AG09309 (cell line): ENCODE data around the gene PRCC.

Source experiments
- DNase-seq: peaks from one replicate; pipeline ENCODE4 v3.0.0-alpha.2; 2010; ENCODE audit warnings: low read depth
- H3K4me3 ChIP-seq: 2 replicates; pipeline ENCODE4 v1.5.1; 2011; ENCODE audit warnings: mild to moderate bottlenecking, low read depth, low read length, moderate library complexity; ENCODE audit not compliant: control insufficient read depth
- TF ChIP-seq, protein P1 (sequence below): IDR thresholded peaks from 2 replicates; pipeline ENCODE4 v1.5.1; 2011; ENCODE audit warnings: mild to moderate bottlenecking, low read depth, low read length, inconsistent platforms; ENCODE audit not compliant: insufficient read depth, control insufficient read depth; ENCODE audit errors: missing control alignments

Gene PRCC

DNA sequence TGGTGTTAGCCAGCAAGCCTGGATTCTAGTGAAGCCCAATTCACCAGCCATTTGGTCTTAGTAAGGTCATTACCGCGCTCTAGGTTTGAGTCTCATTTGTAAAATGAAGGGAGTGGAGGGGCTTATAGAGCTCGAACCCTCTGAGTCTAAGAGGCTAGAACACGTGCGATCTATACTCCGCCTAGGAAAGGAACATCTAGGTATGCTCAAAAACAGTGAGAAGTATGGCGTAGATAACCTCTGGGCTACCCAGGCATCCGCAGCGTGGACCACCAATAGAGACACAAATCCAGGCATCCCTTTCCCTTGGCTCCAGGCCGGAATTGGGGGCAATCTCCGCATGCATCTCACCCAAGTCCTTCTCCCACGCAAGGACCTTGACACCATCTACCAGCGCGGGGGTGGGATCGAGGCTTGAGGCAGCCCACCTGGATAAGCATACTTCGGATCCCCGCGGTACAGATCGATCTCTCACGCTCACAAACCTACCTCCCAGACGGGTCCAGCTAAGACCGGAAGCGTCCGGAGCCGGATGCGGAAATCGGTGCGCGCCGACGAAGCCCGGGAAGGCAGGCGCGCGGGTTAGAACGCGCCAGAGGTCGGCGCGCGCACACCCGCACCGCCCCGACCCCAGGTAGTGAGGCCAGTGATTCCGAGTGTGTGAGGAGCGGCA lies 39.3 kb upstream of the PRCC start, which contains the start of gene METTL25B:
TSS of gene METTL25B (plus strand) at position 544 of the 673 bp plus-strand sequence. CDS start 636 bp downstream, outside the sequence.
- H3K4me3 ChIP-seq: peak within 1 kb of the TSS; percentile 91
- DNase-seq: no peak
- TF ChIP-seq, protein P1, sequence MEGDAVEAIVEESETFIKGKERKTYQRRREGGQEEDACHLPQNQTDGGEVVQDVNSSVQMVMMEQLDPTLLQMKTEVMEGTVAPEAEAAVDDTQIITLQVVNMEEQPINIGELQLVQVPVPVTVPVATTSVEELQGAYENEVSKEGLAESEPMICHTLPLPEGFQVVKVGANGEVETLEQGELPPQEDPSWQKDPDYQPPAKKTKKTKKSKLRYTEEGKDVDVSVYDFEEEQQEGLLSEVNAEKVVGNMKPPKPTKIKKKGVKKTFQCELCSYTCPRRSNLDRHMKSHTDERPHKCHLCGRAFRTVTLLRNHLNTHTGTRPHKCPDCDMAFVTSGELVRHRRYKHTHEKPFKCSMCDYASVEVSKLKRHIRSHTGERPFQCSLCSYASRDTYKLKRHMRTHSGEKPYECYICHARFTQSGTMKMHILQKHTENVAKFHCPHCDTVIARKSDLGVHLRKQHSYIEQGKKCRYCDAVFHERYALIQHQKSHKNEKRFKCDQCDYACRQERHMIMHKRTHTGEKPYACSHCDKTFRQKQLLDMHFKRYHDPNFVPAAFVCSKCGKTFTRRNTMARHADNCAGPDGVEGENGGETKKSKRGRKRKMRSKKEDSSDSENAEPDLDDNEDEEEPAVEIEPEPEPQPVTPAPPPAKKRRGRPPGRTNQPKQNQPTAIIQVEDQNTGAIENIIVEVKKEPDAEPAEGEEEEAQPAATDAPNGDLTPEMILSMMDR: no peak

DNA sequence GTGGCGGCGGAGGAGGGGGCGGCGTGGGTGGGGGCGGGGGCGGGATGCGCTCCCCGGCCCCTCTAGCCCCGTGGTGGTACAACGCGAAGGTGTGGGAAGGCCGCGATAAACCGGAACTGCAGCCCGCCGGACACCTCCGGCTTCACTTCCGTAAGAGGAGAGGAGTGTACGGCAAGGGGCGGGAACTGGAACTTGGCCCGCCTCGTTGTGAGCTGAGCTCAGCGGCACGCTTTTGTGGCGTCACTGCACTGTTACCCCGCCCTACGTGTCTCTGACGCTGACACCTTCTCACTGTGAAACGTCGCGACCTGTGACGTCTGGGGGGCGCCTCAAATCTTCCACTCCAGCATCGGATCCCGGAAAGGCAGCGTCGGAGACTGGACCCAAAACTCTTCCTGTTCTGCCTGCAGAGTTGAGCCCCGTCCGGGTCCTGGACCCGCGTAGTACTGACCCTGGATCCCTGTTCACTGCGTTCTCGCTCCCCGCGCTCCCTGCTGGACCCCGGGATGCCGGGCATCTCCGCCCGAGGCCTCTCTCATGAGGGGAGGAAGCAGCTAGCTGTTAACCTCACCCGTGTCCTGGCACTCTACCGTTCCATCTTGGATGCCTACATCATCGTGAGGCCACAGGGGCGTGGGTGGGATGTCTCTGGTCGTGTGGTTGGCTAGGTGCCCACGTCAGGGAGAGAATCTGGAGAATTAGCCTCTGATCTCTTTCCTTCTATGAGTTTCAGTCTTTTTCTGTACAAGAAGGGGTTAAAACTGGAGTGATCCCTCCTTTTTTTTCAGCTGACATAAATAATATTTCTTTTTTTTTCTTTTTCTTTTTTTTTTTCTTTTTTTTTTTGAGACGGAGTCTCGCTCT lies 38.5 kb upstream of the PRCC start, which contains the start of gene ISG20L2:
TSS of gene ISG20L2 (minus strand) at position 168 of the 864 bp plus-strand sequence. CDS start 1,114 bp downstream, outside the sequence.
- peak; percentile 91 for DNase-seq
- TF ChIP-seq, protein P1: no peak
- H3K4me3 ChIP-seq: peak within 1 kb of the TSS; percentile 91

DNA sequence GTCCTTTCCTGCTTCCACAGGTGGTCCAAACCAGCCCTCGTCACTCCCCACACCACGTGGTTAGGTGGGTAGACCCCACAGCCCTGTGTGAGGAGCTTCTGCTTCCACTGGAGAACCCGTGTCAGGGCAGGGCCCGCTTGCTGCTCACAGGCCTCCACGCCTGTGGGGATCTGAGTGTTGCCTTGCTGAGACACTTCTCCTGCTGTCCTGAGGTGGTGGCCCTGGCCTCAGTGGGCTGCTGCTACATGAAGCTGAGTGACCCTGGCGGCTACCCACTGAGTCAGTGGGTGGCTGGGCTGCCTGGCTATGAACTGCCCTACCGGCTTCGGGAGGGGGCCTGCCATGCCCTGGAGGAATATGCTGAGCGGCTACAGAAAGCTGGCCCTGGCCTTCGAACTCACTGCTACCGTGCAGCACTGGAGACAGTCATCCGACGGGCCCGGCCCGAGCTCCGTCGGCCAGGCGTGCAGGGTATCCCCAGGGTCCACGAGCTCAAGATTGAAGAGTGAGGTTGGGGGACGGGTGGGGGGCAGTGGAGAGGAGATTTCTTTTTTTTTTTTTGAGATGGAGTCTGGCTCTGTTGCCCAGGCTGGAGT lies 33.2 kb upstream of the PRCC start:
- TF ChIP-seq, protein P1: no peak
- H3K4me3 ChIP-seq: no peak overlapping the region
- no peak for DNase-seq

DNA sequence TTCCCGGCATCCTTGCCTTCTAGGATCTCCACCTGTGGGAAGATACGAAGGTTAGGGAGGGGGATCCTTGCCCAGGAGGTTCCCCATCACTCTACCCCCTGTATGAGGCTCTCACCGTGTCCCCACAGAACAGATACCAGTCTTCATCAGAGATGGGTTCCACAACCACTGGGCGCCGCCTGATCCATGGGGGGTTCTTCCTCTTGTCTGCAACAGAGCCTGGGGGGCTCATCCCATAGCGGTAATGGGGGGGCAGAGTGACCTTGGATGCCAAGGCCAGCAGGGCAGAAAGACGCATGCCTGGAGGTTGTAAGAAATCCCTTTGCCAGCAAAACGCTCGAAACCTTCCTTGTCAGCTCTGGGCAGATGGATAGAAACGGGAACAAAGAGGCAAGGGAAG lies 28.9 kb upstream of the PRCC start:
- TF ChIP-seq, protein P1: no peak
- no peak overlapping the region for H3K4me3 ChIP-seq
- no peak for DNase-seq

DNA sequence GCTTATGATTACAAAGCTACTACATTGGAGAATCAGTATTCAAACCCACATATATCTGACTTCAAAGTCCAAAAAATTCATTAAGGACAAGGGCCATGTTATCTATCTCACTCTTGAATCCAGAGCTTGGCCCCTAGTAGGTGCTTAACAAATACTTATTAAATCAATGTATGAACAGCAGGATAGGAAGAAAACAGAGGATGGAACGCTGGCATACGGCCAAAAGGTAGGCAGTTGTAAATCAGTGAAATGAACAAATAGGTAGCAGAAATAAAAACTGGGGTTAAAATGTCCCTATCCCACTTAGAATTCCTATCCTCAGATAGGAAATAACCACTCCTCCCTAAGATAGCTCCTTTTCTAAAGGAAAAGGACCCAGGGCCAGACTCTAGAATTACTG lies 28.4 kb upstream of the PRCC start:
- H3K4me3 ChIP-seq: no peak overlapping the region
- DNase-seq: no peak
- TF ChIP-seq, protein P1: no peak

DNA sequence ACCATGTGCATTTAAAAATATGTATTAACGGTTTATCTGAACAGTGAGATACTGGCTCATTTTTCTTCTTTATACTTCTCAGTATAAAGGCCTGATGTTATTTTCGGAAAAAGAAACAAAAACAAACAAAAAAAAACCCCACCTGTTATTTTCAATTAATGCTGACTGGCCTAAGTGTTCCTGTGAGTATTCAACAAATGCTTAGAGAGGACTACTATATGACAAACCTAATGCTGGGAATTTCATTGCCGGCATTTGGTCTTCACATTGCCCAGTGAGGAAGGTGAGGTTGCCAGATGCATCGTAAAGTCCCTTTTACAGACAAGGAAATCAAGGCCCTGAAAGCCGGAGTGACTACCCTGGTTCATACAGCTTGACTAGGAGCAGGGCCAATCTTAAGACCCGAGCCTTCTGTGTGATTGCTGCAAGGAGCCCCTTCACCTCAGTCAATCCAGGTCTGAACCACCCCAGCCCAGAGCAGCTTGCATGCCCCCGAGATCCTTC lies 27.0 kb upstream of the PRCC start:
- DNase-seq: no peak
- TF ChIP-seq, protein P1: no peak
- peak overlapping the region; percentile 78 for H3K4me3 ChIP-seq
